ENCODE results near the gene FAAP100.

- TF ChIP-seq POLR2A (IDR thresholded peaks at IDR 0.05), result no peak
- TF ChIP-seq CTCF (IDR thresholded peaks at IDR 0.05), result no peak
Measured at GRCh38 chr17:81517009-81517338, 35.2 kb downstream of the FAAP100 start.

Data from ovary (tissue), 3 donors.